HL-60/S4 (cell line): ENCODE results near the gene PDZD8.
"Not testable (repeated sequence)": the region's sequence is repeated elsewhere in the genome, so short reads cannot be mapped to it uniquely, and the experiment has no call there.

ENCODE experiments used
- in situ Hi-C: fragments of 300-500 bp; cut with MboI; formaldehyde crosslinking; loops from 2 replicates; pipeline ENCODE4 v1.14.3; 2022; ENCODE audit warnings: low sequenced_read_pairs

The PDZD8 gene

DNA sequence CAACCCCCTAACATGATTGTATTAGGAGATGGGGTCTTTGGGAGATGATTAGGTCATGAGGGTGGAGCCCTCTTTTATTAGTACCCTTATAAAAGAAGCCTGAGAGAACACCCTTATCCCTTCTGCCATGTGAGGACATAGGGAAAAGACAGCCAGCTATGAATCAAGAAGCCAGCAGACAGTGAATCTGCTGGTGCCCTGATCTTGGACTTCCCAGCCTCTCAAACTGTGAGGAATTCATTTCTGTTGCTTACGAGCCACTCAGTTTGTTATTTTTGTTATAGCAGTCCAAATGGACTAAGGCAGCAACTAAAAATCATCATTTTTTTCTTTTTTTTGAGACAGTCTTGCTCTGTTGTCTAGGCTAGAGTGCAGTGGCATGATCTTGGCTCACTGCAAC lies 74.6 kb downstream of the PDZD8 start:
- in situ Hi-C loops, result no loop called here

DNA sequence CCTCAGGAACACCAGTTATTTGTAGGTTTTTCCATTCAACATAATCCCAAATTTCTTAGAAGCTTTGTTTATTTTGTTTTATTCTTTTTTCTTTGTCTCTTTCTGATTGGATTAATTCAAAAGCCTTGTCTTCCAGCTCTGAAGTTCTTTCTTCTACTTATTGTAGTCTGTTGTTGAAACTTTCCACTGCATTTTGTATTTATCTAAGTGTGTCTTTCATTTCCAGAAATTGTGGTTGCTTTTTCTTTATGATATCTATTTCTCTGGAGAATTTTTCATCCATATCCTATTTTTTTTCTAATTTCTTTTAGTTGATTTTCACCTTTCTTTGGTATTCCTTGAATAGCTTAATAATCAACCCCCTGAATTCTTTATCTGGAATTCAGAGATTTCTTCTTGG lies 75.8 kb downstream of the PDZD8 start:
- in situ Hi-C loops, result no loop called here

DNA sequence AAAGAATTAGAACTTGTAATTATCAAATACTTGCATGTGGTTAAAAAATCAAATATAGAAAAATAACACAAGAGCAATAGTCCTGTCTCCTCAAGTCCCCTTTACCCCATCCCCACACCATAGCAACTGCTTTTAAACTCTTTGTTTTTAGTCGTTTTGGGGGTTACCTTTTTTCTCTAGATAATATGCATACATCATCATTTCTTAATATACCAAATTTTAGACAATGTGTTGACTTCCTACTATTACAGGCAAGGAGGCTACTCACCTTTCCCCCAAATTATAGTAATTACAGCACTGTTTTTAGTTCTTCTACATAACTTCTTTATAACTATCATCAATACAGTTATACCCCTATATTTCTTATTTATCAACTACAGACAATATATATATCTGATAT lies 77.0 kb downstream of the PDZD8 start:
- in situ Hi-C loops, result no loop called here

DNA sequence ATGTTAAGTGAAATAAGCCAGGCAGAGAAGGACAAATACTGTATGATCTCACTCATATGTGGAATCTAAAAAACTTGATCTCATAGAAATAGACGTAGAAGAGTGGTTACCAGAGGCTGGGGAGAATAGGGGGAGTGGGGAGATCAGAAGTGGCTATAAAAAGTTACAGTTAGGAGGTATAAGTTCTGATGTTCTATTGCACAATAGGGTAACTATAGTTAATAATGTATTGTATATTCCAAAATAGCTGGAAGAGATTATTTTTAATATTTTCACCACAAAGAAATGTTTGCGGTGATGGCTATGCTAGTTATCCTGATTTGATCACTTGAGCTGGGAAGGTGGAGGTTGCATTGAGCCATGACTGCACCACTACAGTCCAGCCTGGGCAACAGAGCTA lies 80.5 kb downstream of the PDZD8 start:
- in situ Hi-C loops, result no loop called here

DNA sequence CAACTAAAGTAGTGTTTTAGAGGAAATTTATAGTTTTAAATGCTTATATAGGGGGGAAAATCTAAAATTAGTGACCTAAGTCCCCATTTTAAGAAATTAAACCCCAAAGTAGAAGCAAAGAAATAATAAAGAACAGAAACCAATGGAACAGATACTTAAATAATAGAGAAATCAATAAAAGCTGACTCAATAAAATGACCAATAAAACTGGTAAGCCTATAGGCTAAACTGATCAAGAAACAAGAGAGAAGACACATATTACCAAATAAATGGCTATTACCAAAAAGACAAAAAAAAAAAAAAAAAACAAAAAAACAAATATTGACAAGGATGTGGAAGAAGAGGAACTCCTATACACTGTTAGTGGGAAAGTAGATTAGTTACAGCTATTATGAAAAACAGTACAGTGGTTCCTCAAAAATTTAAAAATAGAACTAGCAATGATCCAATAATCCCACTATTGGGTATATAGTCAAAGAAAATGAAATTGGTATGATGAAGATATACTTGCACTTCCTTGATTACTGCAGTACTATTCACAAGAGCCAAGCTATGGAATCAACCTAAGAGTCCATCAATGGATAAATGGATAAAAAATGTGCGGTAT lies 81.1 kb downstream of the PDZD8 start:
- in situ Hi-C loops, result no loop called here

DNA sequence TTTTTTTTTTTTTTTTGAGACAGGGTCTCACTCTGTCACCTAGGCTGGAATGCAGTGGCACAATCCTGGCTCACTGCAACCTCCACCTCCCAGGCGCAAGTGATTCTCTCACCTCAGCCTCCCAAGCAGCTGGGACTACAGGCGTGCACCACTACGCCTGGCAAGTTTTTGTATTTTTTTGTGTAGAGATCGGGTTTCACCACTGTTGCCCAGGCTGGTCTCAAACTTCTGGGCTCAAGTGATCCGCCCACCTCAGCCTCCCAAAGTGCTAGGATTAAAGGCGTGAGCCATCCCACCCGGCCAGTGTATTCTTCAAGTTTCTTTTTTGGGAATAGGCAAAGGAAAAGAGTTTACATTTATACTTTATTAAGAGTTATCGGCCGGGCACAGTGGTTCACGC lies 84.4 kb downstream of the PDZD8 start:
- in situ Hi-C loops, result not testable (repeated sequence)

DNA sequence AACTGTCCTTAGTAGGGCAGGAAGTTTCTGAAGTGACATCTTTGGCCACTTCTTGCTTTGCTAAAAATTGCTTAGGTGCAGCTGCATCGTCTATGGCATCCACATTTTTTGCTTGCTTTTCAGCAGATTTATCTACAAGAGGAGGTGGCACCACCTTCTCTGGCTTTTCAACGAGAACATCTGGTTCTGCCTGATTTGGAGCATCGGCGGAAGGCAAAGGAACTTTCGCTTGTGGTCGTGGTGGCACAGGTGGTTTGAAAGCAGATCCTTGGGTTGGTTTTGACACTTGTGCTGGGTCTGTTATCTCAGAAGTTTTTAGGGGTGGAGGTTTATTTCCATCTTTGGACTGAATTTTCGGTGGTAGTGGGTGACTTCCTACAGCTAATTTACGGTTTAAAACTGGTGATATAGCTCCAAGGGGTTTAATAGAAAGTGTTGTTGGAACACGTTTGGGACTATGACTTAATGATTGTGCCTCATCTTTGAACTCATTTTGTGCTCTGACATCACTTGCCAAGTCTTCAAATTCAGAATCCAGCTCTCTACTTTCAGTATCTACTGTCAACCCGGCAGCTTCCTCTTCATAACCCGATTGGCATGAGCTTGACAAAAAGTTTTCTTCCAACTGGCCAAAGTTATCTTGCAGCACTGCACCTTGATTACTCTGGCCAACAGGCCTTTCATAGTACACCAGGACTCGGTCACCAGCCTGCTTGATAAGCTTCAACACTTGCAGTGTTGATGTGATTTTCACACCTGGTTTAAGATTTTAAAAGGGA lies 90.3 kb downstream of the PDZD8 start:
- in situ Hi-C loops, result no loop called here

DNA sequence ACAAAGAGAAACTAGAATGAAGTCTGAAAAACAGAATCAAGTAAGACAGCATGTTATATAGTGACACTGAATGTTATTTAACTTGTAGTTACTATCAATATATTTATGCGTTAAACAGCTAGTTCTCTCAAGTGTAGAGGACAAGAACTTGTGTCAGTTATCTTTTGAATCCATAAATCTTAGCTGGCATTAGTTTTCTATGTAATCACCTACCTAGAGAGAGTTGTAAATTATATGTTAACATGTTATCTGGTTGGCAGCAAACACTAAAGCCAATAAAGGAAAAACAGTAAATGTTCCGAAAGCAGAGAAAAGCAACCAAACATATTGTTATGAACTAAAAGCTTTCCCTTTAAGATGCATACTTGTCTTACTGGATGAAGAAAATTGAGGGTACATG lies 97.6 kb downstream of the PDZD8 start:
- in situ Hi-C loops, result no loop called here

DNA sequence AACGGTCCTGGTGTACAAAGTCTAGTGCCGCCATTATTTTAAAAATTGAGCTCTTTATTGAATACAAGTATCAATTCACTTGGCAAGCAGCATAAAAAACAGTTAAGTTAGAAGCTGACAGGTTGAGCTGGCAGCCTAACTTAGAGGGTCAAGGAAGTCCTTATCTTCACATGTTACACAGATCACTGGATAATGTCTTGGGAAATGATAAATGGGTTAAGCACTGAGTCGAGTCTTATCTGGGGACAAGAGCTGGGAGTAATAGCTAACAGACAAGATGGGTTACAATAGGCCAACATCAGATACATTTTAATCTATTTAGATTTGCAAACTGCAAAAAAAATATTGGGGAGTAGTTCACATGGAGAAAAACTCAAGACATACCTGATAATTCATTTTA lies 100.1 kb downstream of the PDZD8 start:
- in situ Hi-C loops, result no loop called here

DNA sequence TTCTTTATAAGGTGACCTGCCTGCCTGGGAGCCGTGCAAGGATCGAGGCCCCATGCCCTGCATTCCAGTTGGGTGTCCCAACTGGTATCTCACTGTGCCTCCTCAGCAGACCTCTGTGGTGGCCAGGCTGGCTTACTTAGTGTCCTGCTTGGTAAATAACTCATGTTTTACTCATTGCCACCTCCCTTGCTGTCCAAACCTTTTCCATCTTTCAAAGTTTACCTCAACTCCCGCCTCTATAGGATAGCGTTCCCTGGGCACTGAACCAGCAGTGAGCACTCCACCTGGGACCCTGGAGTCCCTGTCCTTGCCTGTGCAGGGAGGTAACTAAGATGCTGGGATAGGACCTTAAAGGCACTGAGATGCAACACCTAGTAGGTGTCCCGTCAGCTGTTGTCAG lies 100.7 kb downstream of the PDZD8 start:
- in situ Hi-C loops, result no loop called here

DNA sequence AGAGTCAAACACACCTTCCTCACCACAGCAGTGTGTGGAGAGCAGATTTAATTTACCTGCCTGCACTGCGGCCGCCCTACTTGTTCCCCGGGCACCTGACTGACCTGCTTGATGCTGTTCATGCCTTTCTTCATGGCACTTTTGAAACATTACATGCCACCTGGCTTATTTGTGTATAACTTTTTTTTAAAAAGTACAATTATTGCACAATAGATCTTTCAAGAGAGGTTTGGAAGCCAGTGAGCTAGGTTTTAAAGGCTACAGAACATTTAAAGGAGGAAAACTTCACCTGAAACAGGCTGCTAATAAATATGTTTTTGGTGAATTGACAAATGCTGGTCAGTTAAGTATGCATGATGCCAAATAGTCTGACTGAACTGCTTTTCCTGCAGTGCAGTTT lies 101.3 kb downstream of the PDZD8 start:
- in situ Hi-C loops, result no loop called here

DNA sequence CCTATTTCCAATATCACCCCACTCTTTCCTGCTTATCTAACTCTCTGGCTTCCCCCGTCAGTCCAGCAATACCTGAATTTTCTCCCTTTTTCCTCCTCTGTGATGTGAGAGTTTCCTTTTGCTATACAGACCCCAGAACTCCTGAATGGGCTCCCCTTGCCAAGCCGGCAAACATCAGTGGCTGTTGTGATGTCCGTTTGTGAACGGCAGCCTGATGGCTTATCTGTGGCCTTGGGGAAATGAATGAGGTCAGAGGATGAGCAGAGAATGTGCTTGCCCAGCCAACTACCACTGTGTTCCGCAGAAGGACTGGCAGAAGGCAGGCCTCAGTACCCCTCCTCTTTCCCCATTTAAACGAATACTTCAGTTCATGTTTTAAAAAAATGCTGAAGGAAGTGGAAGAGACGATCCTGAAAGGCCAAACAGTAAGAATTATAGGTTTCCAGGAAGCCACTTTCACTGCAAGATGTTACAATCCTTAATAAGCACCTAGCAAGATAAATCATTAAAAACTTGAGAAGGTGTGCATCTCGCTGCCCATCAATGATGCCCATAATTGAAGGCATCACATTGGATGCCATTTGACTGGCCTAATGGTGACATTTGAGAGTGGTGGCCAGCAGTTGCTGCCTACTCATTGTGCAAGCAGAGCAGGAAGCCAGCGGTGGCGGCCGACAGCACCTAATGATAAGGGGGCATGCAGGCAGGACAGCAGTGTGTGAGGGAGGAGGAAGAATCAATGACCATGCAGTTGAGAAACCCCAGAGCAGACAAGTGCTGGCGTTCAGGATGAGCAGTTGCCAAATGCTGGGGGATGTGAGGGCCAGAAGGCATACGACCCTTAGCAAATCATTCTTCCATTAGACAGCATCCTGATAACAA lies 102.8 kb downstream of the PDZD8 start:
- in situ Hi-C loops, result no loop called here

DNA sequence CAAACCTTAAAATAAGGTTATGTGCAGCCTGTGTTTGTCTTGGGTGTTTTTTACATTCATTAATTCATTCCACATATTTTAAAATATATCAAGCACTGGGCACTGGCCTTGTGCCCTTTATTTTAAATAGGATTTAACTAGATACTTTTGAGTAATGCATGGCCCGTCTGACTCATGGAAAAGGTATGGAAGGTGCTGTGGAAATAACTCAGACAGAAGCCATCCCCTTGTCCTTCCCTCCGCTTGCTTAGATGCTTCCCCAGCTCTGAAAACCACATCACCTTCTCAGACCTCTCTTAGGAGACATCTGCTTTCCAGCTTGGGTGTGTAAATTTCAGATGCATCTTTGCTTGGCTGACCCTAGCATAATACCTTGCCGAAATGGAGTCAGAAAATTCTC lies 103.8 kb downstream of the PDZD8 start:
- in situ Hi-C loops, result no loop called here

DNA sequence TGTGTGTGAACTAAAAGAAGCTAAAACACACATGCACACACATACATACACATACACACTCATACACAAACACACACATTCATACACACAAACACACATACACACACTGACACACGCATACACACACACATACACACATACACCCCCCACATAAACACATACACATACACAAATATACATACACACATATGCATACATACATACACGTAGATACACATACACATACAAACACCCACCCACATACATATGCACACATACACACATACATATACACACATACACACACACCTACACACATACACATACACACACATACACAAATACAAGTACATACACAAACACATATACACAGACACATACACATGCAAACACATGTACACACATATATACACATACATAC lies 106.3 kb downstream of the PDZD8 start:
- in situ Hi-C loops, result no loop called here

DNA sequence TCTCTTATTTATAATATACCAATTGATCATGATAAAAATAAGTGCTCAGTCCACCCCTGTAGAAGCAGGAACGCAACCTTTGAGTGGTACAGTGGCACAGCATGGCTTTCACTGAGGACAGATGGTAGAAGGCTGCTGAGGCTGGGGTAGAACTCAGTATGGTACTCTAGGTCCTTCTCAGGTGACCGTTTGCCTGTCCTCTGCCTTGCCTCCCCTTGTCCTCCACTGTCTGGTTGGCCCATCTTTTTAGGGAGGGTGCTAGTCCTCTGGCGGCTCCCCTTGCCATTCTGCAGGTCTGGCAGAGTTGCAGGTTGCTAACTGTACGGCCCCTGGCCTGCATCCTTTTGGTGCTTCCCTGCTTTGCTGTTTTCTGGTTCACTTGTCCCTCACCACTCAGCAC lies 107.0 kb downstream of the PDZD8 start:
- in situ Hi-C loops, result no loop called here

DNA sequence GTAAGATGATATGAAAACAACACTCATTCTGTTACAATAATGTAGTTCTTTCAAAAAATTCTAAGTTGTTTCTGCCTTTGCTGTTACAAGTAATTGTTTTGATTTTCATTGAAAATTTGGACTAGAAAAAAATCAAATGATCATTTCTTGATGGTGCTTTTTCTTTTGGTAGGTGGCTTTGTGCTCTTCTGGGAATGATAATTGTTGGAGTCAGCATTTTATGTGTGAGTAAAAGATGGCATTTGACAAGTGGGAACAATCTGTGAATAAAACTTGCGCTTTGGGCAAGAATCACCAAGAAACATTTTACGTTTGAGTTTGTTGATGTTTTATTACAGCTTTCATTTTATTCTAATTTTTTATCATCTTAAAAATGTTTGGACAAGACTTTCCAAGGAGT lies 108.4 kb downstream of the PDZD8 start:
- in situ Hi-C loops, result no loop called here

DNA sequence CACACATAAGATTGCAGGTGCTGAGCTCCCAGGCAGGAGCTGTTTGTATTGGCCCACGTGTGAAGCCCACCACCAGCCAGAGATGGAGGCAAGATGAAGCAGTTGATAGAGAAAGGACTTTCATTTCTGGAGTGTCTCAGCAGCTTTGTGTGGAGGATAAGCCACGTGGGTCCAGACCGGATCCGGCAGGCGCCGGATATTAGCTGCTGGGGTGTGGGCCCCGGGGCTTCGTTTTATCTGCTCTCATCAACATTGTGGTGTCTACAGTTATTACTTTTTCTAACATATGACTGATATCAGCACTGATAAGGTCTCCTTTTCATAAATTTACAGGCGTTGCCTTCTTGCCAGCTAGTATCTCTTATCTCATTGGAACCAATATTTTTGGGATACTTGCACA lies 108.8 kb downstream of the PDZD8 start:
- in situ Hi-C loops, result no loop called here

DNA sequence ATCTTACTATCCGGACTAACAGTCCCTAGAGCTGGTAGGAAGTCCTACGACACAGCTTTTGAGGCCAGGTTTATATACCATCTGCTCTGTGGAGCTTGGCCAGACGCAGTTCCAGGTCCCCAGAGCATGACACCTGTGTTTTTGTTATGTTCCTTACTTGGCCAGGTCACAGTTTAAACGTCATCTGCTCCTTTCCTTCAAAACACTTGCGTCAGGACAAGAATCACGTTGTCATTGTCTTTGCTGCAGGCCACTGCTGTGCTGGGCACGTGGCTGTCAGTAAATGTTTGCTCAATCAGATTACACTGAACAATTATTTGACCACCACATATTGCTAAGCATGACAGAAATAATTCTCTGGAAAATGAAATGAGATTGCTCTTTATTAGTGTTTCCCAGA lies 110.5 kb downstream of the PDZD8 start:
- in situ Hi-C loops, result no loop called here

DNA sequence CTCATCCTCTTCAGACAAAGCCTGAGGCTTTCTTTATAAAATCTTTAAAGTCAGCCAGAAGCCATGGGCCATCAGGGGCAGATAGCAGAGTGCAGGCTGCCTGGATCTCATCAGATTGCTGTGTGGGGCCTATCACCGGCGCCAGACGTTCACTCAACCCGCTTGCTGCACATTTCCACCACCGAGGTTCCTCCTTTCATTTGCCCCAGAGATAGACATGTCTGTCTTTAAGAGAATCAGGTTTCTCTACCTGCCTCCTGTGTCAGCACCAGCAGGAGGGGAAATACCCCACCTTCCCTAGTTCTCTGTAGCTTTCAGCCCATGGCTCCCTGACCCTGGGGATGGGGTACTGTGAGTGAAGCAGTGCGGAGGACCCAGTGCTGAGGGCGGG lies 112.3 kb downstream of the PDZD8 start:
- in situ Hi-C loops, result no loop called here

DNA sequence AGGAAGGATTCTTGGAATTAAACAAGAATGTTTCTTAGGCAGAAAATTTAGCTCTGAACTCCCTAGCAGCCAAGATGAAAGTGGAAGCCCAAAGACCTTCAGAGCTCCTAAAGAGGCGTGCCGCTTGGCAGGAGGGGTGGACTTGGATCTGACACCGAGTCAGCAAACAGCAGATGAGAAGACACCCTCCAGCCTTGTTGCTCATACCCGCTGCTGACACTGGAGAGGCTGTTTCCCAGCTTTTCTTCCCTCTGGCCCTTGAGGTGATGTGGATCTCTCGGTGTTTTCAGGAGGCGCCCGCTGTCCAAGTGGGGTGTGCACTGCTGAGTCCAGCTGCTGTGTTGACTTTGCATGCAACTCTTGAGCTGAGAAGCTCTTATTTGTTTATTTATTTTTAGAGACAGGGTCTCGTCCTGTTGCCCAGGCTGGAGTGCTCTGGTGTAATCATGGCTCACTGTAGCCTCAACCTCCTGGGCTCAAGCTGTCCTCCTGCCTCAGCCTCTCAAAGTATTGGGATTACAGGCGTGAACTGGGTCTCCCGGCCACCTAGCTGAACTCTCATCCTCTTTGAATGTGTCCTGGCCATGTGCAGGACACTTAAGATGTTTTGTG lies 112.8 kb downstream of the PDZD8 start:
- in situ Hi-C loops, result no loop called here

DNA sequence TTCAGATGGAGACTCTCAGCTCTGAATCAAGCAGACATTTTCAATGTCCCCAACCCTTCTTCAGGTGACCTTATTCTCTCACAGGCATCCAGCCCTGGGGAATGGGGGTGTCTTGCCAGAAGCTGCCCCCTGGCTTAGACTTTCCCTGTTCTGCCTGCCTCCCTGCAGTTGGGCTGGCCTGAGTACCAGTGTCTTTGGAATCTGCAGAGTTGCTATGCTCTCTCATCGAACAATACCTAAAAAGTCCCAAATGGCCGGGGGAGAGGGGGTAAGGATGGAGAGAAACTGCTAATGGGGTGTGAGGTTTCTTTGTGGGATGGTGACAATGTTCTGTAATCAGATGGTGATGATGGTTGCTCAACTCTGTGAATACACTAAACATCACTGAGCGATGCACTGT lies 113.7 kb downstream of the PDZD8 start:
- in situ Hi-C loops, result no loop called here

DNA sequence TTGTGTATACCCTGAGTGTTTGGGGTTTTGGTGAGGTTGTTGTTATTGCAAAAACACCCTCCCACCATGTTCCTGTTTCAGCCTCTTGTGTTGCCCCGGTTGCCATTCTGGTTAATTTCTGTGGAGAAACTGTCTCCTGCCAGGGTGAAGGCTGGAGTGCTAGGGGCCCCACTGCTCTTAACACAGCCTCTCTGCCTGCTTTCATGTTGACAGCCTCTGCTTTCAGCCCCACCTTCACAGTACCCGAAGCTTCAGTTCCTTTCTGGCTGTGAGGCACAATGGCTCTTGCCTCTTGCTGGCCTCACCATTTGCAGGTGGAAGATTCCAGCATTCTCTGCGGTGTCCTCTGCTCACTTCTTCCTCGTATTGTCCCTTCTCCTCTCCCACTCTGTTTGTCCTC lies 115.2 kb downstream of the PDZD8 start:
- in situ Hi-C loops, result no loop called here
